ENCODE results near the gene ATP6V1E1.
A peak's percentile ranks its signal among the peaks of the same experiment; 100 is the strongest.

The ATP6V1E1 gene

GRCh38 chr22:17629641-17630040 is 1.1 kb upstream of the ATP6V1E1 start:
- Histone ChIP-seq H3K79me2 (ENCODE audit: insufficient read depth, low read length) (peaks cover 42% of the 10 kb centered on the region), H3K27me3 (ENCODE audit: insufficient read depth, low read length, poor library complexity, severe bottlenecking) (no peaks in the 10 kb centered on the region), H3K4me3 (ENCODE audit: low read length, poor library complexity, severe bottlenecking) (peak overlapping the region; percentile 99), H4K20me1 (ENCODE audit: insufficient read depth, low read length, poor library complexity, severe bottlenecking) (peaks cover 13% of the 10 kb centered on the region), H3K9me3 (ENCODE audit: insufficient read depth, low read depth, low read length) (no peaks in the 10 kb centered on the region), H3K9me2 (replicated peaks; ENCODE audit: low read depth, low read length) (no peaks in the 10 kb centered on the region), H2AFZ (ENCODE audit: low read length) (no peak overlapping the region), H3K36me3 (ENCODE audit: insufficient read depth, low read length) (no peaks in the 10 kb centered on the region), H3F3A (ENCODE audit: low read depth) (no peaks in the 10 kb centered on the region), H3K4me1 (ENCODE audit: insufficient read depth, low read length, poor library complexity, severe bottlenecking) (peaks cover 8% of the 10 kb centered on the region), H3K4me2 (ENCODE audit: low read depth, low read length, poor library complexity, severe bottlenecking) (peak overlapping the region; percentile 92), H3K9ac (ENCODE audit: low read depth, low read length, poor library complexity, severe bottlenecking) (peak overlapping the region; percentile 86)
- TF ChIP-seq CTCF (conservative IDR thresholded peaks at IDR 0.05; ENCODE audit: low read length) (no peak), EZH2phosphoT487 (IDR thresholded peaks at IDR 0.05; ENCODE audit: borderline replicate concordance) (no peak)

GRCh38 chr22:17629173-17629489 is 582 bp upstream of the ATP6V1E1 start:
- Histone ChIP-seq H3K9ac (ENCODE audit: low read depth, low read length, poor library complexity, severe bottlenecking) (peak overlapping the region; percentile 86), H2AFZ (ENCODE audit: low read length) (peak overlapping the region; percentile 96), H3K4me3 (ENCODE audit: low read length, poor library complexity, severe bottlenecking) (peak overlapping the region; percentile 99), H3K9me3 (ENCODE audit: insufficient read depth, low read depth, low read length) (no peaks in the 10 kb centered on the region), H3K4me1 (ENCODE audit: insufficient read depth, low read length, poor library complexity, severe bottlenecking) (peaks cover 8% of the 10 kb centered on the region), H3K27me3 (ENCODE audit: insufficient read depth, low read length, poor library complexity, severe bottlenecking) (no peaks in the 10 kb centered on the region), H3K9me2 (replicated peaks; ENCODE audit: low read depth, low read length) (no peaks in the 10 kb centered on the region), H4K20me1 (ENCODE audit: insufficient read depth, low read length, poor library complexity, severe bottlenecking) (peaks cover 13% of the 10 kb centered on the region), H3K4me2 (ENCODE audit: low read depth, low read length, poor library complexity, severe bottlenecking) (peak overlapping the region; percentile 92), H3K36me3 (ENCODE audit: insufficient read depth, low read length) (no peaks in the 10 kb centered on the region), H3K79me2 (ENCODE audit: insufficient read depth, low read length) (peaks cover 45% of the 10 kb centered on the region), H3F3A (ENCODE audit: low read depth) (no peaks in the 10 kb centered on the region)
- TF ChIP-seq CTCF (conservative IDR thresholded peaks at IDR 0.05; ENCODE audit: low read length) (no peak), EZH2phosphoT487 (IDR thresholded peaks at IDR 0.05; ENCODE audit: borderline replicate concordance) (no peak)

- Histone ChIP-seq H3K9me2 (replicated peaks; ENCODE audit: low read depth, low read length) (no peaks in the 10 kb centered on the region), H3F3A (ENCODE audit: low read depth) (no peaks in the 10 kb centered on the region), H3K4me1 (ENCODE audit: insufficient read depth, low read length, poor library complexity, severe bottlenecking) (peaks cover 8% of the 10 kb centered on the region), H3K27me3 (ENCODE audit: insufficient read depth, low read length, poor library complexity, severe bottlenecking) (no peaks in the 10 kb centered on the region), H2AFZ (ENCODE audit: low read length) (no peak overlapping the region), H3K36me3 (ENCODE audit: insufficient read depth, low read length) (no peaks in the 10 kb centered on the region), H4K20me1 (ENCODE audit: insufficient read depth, low read length, poor library complexity, severe bottlenecking) (peaks cover 13% of the 10 kb centered on the region), H3K79me2 (ENCODE audit: insufficient read depth, low read length) (peaks cover 53% of the 10 kb centered on the region), H3K9me3 (ENCODE audit: insufficient read depth, low read depth, low read length) (no peaks in the 10 kb centered on the region), H3K9ac (ENCODE audit: low read depth, low read length, poor library complexity, severe bottlenecking) (peak overlapping the region; percentile 86), H3K4me2 (ENCODE audit: low read depth, low read length, poor library complexity, severe bottlenecking) (peak overlapping the region; percentile 92), H3K4me3 (ENCODE audit: low read length, poor library complexity, severe bottlenecking) (peak overlapping the region; percentile 99)
- TF ChIP-seq EZH2phosphoT487 (IDR thresholded peaks at IDR 0.05; ENCODE audit: borderline replicate concordance) (no peak), CTCF (conservative IDR thresholded peaks at IDR 0.05; ENCODE audit: low read length) (no peak)
These were observed 566 bp downstream of the ATP6V1E1 start for GRCh38 chr22:17627961-17628405.

Measured in Loucy (cell line).